ENCODE data around the gene SMYD3. TPM values are rescaled to one million over a fixed set of nuclear protein-coding genes. Genes with fewer than 3 reads are reported as not detected.

SMYD3 gene
- total and polyA plus RNA-seq, 2 of the 4 experiments (the other 2 are of a cell fraction), result 26.5 to 37.6 TPM

DNA sequence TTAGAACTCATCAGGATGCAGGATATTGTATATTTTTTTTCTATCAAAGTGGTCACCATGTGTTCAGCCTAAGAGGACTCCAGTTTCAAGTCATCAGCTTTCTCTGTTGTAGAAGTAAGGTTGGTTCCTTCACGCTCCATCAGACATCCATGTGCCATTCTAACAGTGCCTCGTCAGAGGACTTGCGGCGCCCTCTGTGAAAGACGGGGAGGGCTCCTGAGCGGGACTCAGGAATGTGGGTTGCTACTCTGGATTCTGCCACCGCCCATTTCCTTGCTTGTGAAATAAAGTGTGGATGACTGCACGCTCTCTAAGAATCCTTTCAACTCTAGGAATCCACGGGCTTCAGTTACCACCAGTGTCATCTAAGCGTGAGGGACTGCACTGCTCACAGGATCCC is 758.8 kb downstream of the SMYD3 start:
- H4K8ac ChIP-seq (ENCODE audit: low read depth in 2 of 2, low read length in 2 of 2), result no peak overlapping the region
- dilution Hi-C loops (cut with HindIII; ENCODE audit: low sequenced_read_pairs, unreplicated experiment), result no loop called here
- no TSS peak for BruUV-seq (replicated peaks)

More for the DNA sequence above, 758.8 kb downstream of the SMYD3 start:
- H4K5ac ChIP-seq (ENCODE audit: low read depth, low read length), result no peak overlapping the region
- H3K56ac ChIP-seq (ENCODE audit: extremely low read depth, insufficient read depth, low read length), result no peak overlapping the region
- H3K79me1 ChIP-seq (ENCODE audit: low read depth in 1 of 2, low read length in 2 of 2), result no peaks in the 10 kb centered on the region
- no peaks in the 10 kb centered on the region for H3K9me1 ChIP-seq (ENCODE audit: insufficient read depth, low read length)
- WGBS, 2 experiments (ENCODE audit: extremely low coverage in 2 of 2, insufficient read length in 1 of 2), result 90% methylated on average over 2 of the region's 10 CpGs; no CpG with 5 or more reads in 1 of the 2 experiments
- peaks cover 3% of the 10 kb centered on the region; the same call in 1 of the 2 replicates for H3K4me1 ChIP-seq (ENCODE audit: control insufficient read depth, insufficient read depth, low read length)
- H2AK5ac ChIP-seq (ENCODE audit: low read depth, low read length), result no peak overlapping the region
- H2BK5ac ChIP-seq (ENCODE audit: low read depth, low read length, poor library complexity, severe bottlenecking), result no peak overlapping the region
- H3K4me2 ChIP-seq (ENCODE audit: low read depth, low read length), result no peak overlapping the region
- ChIA-PET POLR2A (ENCODE audit: unreplicated experiment) (no interaction called here), CTCF (no interaction called here)
- no peaks in the 10 kb centered on the region for H3K36me3 ChIP-seq (ENCODE audit: control insufficient read depth, insufficient read depth, low read length)
- no peak overlapping the region for H2AFZ ChIP-seq (replicated peaks; ENCODE audit: low read length, poor library complexity)
- no peak overlapping the region for H2BK120ac ChIP-seq (ENCODE audit: low read depth, low read length)
- H2BK20ac ChIP-seq (ENCODE audit: low read depth, low read length), result no peak overlapping the region
- H4K91ac ChIP-seq (ENCODE audit: insufficient read depth, low read depth, low read length), result no peak overlapping the region
- no peaks in the 10 kb centered on the region for H3K27me3 ChIP-seq (ENCODE audit: control insufficient read depth, insufficient read depth, low read length)
- H2AK9ac ChIP-seq (replicated peaks; ENCODE audit: low read depth, low read length, poor library complexity), result no peak overlapping the region
- H3K4ac ChIP-seq (ENCODE audit: low read depth, low read length), result no peak overlapping the region
- no peak overlapping the region for H3K4me3 ChIP-seq (ENCODE audit: insufficient read depth, low read depth, low read length)
- H3K9me3 ChIP-seq (ENCODE audit: control insufficient read depth, insufficient read depth, low read length), result peaks cover 5% of the 10 kb centered on the region
- in situ Hi-C loops (cut with MboI; ENCODE audit: low sequenced_read_pairs) (no loop called here), intact Hi-C loops (cut with micrococcal nuclease) (no loop called here)
- H3K18ac ChIP-seq (ENCODE audit: low read depth, low read length), result no peak overlapping the region
- H2BK15ac ChIP-seq (ENCODE audit: low read depth, low read length), result no peak overlapping the region
- H3K23ac ChIP-seq (ENCODE audit: low read depth, low read length), result no peak overlapping the region
- no peak overlapping the region for H3K9ac ChIP-seq (ENCODE audit: low read depth, low read length)
- H4K20me1 ChIP-seq (ENCODE audit: insufficient read depth, low read length), result no peaks in the 10 kb centered on the region
- H3K14ac ChIP-seq (replicated peaks; ENCODE audit: low read depth, low read length), result no peak overlapping the region
- DNase-seq (no peak), ATAC-seq (ENCODE audit: low read depth) (no peak)
- TF ChIP-seq RFX5 (IDR thresholded peaks at IDR 0.05; ENCODE audit: low read depth, low read length), result no peak
- H3K27ac ChIP-seq (ENCODE audit: insufficient read depth, low read length), result no peak overlapping the region
